Measurements from ENCODE around the gene SPOCK1.

SPOCK1 gene

DNA sequence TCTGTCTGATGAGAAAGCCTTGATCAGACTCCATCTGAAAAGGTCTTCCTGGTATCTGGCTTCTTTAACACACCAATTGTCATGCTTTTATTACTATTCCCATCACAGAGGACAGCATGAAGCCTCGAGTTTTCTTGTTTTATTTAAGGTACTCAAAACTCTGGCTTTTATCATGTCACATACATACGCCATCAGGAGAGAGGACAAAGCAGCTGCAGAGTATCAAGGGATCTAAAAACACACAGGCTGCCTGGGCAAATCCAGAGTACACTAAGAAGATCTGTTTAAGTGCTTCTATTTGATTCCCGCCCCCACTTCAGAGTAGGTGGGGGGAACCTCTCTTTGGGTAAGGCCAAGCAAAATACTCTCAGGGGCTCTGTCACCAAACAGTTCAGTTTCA, 277.2 kb downstream of the SPOCK1 start:
- DNase-seq (ENCODE audit: low spot score), result no peak

DNA sequence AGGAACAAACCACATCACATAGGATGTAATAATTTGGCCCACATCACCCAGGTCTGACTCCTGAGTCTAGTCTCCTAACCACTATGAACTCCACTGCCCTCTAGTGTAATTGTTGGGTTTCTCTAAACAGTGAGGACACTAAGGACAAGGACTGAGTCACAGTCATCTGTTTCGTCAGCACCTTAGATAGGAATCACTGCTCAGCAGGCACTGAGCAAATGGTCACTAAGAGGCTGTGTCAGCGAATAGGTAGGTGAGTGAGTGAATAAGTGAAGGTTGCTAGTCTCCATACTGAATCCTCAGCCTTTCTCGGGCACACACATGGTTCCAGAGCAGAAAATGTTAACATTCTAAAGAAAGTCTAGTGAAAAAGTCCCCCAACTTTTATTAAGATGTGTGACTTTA, 278.6 kb downstream of the SPOCK1 start:
- peak; percentile 69 for DNase-seq (ENCODE audit: low spot score)

DNA sequence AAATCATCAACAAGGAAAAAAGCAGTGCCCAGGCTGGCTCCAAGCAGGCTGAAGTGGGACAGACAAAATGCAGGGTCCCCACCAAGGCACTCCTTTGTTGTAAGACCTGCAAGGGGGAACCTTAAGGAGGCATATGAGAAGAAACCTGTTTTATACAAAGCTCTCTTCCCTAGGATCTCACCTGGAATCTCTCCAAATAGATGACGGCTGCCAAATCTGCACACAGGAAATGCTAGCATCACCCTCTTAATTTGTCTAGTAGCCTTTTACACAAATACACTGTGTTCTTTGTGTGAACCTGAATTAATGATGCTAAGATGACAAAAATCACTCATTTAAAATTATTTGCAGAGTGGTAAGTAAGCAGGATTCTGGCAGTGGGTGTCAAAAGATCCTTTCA, 280.2 kb downstream of the SPOCK1 start:
- no peak for DNase-seq (ENCODE audit: low spot score)

DNA sequence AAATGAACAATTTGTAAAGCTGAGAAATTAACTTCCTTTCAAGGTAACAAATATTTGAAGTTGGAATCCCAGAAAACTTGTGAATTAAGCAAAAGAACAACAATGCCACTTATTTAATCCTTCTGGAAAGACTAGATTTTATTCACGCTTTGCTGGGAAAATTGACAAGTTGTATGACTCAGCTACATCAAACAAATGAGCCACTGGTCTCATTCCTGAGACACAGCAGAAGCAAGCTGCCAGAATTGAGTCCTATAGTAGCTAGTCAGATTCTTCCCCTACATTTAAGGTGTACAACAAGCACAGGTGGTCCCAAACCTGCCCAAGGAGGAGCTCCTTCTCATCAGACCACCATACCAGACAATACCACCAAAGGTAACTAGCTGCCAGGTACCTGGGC, 280.7 kb downstream of the SPOCK1 start:
- no peak for DNase-seq (ENCODE audit: low spot score)

DNA sequence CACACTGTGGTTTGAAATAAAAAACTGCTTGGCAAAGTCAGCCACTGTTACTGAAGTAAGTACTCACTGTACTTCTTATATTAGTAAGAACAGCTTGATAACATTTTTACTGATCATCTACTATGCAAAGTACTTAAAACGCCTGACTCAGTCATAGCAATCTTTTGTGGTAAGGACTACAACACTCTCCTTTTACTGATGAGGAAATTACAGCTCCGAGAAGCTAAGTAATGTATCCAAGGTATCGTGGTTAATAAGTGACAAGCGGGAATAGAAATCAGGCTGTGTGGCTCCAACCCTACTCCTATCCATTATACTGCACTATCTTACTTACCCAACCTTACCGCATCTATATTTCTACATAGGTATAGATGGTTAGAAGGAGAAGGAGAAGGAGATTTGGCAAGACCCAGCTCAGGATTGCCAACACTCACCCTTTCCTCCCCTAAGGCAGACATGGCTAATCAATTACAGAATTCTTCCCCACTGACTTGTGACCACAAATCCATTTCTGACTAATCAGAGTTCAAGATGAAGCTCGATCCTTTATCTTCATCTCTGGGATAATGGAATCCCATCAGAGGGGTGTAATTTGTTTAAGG, 281.4 kb downstream of the SPOCK1 start:
- no peak for DNase-seq (ENCODE audit: low spot score)

DNA sequence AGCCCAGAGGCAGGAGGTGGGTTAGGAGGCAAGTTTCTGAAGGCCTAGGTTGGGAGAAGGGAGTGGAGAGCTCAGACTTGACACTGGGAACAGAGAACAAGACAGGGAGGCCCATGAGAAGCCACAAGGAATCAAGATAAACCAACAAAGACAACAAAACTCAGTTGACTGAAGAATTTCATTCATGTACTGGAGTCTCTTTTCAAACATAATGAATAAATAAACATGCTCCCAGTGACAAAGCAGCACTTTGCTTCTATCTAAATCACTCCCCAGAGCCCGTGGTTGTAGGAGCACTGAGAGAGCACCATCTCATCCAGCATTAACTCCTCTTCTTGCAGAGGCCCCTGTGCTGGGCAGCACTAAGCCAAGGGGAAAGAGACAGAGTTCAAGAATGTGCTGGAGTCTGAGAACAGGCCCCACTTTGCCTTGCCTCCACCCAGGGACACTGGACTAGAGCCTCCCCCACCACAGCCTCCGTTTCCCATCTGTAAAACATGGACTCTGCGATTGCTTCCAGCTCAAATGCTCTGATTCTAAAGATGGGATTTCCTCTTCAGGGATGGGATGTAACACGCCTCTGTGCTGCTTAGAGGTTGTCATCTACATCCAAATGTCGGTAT, 282.0 kb downstream of the SPOCK1 start:
- DNase-seq (ENCODE audit: low spot score), result no peak

DNA sequence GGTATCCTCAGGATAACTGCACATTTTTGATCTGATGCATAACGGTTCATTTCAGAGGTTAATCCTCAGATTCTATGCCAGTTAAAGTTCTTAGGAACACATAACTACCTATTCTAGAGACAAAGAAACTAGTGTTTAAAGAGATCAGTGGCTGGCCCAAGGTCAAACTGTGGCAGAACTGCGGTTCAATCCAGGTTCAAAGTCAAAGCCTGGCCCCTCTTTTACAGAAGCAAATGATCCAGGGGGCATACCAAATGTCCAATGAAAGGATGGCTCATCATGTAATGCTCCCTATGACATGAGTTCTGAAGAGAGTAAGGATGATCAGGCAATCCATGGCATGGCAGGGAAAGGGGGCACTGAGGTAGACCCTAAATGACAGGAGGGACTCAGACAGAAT, 283.3 kb downstream of the SPOCK1 start:
- no peak for DNase-seq (ENCODE audit: low spot score)

DNA sequence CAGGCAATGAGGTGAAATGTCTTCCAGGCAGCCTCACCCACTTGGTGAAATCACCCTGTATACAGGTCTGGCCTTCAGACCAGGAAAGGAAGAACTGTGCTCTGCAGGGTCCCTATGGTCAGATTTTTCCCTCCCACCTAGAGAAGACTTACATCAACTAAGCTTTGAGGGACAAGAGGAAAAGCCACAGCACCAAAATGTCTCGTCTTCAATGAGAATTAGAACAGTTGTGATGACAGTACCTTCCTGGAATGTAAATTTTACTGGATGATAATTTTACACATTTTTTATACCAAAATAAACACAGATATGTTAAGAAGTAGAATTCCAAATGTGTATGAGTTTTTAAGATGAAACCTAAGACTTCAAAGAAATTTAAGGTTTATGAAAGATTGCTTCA, 283.9 kb downstream of the SPOCK1 start:
- DNase-seq (ENCODE audit: low spot score), result no peak

DNA sequence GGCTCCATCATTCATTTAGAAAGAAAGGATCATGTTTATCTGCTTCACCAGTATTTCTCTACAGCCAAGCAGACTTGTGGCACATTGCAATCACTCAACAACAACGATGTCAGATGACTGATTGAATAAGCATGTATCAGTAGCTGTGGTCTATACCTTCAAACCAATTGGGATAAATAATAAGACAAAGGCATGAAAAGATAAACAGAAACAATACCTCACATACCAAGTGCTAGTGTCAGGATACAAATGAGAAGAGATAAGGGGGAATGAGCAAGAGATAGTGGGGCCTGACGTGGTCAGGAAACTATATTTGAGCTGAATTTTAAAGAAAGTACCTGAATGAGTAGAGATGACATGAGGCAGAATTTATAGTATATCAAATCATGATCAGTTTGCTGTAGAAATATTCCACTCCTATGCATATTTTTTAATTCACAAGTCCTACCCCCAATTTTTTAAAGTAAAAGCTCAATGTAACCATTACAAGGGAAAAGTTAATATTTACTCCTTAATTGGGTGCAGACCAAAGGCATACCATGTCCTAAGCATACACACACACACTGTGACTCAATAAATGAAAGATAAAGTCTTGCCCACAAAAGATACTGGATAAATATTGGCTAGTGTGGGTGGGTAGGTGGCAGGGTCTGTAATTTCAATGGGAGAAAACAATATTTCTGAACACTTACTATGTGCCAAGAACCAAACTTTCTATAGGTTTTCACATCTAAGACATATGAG, 284.5 kb downstream of the SPOCK1 start:
- DNase-seq (ENCODE audit: low spot score), result no peak

DNA sequence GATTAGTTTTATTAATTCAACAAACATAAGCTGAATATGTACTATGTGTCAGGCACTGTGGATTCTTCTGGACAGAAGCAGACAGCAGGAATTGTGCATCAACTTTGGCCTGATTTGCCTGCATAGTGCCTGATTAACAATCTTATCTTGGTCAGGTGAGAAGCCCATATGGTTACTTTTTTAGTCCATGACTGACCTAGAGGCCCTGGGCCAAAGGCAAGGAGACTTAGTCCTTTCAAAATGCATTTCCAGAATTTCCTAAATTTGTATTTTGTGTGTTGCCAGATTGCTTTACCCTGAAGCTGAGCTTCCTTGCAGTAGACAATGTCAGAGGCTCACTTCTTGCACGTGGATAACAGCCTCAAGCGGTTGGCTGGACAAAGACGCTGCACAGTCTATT, 286.7 kb downstream of the SPOCK1 start:
- no peak for DNase-seq (ENCODE audit: low spot score)

DNA sequence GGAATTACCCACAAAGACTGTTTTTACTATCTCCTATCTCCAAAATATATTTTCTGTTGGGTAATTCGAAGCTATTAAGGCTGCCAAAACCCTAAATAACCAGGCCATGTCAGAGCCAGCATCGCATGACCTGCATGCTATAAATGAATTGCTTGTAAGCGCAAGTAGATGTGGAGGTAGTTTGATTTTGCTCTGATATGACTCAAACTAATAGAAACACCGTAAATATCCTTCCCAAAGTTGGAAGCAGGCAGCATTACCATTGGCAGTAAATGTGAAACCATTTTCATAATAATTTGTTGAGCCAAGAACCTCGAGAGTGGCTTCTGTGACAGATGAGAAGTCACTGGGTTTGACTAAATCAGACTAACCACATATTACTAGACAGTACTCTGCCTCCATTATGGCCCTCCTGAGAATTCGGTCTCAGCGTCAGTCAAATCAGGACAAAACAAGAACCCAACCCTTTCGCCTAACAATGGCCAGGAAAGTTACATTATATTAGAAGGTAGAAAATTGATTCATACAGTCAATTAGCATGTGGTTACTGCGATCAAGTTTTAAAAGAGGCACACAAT, 289.8 kb downstream of the SPOCK1 start:
- no peak for DNase-seq (ENCODE audit: low spot score)

DNA sequence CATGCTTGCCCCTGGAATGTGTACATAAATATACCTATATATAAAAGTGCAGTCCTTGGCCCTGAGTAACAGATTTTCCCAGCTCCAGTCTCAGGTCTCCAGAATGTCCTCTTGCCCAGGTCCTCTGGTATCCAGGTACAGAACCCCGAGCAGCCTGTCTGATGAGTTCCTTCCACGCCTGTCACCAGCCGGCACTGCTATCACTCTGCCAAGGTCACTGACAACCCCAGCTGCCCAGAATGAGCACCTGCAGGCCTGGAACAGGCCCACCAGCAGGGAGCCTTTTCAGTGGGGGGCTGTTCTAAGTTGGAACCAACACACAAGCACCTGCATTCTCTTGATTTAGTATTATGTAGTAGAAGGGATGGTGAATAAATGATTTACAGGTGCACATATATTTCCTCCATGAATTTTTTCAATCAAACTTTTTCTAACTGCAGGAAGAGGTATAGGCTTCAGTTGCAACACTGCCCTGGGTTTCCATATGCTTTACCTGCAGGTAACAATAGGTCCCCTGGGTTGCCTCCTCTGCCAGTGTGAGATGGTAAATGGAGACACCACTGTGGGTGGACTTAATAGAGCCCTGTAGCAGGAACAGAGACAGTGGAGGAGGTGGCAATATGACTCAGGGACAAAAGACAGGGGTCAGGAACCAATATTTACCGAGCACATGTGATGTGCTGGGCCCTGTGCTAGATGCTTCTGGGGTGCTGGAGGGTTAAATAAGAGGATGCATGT, 291.9 kb downstream of the SPOCK1 start:
- DNase-seq (ENCODE audit: low spot score), result no peak

DNA sequence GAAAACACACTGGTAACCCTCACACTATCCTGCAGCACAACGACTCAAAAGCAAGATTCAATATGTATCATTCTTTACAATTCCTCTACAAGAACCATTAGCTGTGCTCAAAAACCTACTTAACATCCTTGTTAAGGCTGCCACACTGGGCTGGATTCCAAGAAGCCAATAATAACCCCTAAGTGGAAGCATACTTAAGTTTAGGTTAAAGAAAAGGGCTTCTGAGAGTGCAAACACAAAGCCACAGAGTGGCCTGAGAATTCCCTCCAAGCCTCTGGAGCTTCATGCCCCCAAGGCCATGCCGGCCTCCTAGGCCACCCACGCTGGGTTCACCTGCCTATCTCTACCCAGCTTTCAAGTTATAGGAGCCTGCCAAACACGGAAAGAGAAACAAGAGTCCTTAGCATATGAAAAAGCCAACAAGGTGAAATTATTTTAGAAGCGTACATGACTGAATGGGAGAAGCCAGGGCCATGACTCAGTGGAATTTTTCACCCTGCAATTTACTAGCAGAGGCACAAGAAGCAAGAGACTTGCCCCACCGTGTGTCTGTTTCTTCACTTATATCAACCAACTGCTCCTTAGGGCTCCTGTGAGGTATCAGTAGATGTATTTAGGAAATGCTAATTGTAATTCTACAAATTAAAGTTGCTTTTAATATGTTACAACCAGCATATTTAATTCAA, 293.0 kb downstream of the SPOCK1 start:
- DNase-seq (ENCODE audit: low spot score), result no peak

DNA sequence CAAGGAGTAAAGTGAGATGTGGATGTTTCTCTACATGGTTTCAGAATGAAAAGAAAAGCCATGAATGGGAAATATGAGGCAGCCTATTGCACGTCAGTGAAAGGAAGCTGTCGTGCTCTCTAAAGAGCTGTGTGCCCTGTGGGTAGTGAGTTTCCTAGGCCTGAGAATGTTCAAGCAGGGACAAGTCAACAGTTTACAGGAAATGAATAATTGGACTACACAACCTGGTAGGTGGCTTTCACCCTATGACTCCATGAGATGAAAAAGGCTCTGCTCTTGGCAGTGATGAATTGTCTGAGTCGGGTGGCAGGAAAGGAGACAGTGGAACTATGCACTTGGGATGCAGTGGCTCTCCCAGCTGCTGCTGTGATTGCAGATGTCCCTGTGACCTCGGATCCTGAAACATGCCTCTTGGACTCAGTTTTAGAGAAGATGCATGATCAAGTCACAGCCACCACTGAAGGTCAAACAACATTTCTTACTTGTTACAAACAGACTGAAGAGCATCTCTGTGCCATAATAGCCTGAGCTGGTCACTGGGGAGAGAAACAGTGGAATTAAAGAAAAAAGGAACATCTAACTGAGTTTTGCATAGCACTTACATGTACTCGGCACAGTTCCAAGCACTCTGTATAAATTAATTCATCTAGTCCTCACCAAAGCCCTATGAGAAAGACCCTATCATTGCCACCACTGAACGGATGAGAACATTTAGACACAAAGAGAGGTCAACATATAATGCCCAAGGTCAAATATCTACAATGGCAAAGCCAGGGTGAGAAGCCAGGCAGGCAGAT, 293.7 kb downstream of the SPOCK1 start:
- no peak for DNase-seq (ENCODE audit: low spot score)

DNA sequence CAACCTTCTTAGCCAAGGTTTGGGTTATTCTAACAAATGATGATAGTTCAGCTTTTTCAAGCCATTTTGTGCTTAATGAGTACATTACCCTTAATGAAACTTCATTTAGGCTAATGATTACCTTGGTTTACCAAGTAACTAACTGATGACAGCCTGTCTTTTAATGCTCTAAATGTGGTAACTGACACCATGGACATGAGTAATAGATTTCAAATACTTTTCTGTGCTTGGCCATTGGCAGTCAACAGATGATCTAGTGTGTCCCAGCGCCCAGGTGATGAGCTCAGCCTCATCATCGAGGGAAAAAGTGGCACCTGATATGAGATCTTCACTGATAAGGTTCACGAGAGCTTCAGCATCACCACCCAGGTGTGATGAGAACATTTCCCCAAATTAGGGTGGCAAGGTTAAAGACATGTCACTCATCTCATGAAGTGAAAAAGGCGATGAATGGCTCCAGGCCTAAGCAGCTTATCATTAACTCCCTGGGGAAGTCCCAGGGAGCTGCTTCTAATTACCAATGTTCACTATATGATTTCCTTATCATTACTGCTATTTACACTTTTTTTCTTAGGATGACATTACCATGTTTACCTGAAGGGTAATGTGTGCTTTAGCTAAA, 296.0 kb downstream of the SPOCK1 start:
- DNase-seq (ENCODE audit: low spot score), result no peak

DNA sequence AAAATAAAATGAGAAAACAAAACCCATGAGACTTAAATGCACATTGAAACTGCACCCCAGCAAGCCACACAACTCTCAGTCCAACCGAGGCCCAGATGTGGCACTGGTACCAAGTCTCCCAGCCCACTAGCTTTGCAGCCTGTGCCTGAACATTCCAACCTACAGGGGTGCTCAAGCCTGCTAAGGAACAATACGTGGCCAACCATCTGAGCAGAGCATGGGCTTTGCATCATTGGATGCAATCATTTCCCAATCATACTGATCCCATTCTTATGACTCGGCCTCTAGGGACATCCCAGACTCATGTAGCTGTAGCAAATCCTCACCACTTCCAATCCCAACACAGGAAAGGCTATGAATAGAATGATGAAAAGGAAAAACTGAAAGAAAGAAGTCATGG, 297.2 kb downstream of the SPOCK1 start:
- DNase-seq (ENCODE audit: low spot score), result peak; percentile 23

DNA sequence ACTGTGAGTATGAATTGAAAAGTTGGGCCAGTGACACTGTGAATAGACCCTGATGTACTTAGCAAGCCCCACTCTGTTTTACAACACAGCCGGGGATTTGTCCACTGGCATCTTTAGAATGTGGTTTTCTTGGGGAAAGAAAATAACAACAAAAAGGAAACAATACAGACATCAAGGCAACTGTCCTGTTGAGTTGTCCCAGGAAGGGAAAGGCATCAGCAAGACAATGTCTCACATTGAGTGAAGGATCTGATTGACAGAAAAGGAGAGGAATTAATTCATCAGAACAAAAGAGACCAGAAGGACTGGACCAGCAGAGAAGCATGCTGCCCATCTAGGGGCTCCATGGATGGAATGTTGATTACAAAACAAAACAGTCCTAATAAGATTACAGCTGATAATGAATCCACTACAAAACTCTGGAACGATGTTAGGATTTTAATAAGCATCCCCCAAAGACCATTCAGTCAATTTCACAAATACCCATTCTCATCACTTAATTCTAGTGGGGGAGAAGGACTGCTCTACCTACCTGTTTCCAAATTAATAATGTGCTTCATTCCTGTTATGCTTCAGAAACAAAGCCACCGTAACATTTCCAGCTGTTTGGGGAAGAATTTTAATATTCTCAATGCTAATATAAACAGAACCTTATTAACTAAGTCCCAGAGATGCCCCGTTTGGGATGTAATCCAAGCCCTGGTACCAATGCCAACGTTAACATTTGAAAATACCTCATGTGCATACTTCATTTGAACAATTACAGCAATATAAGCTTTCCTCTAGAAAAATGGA, 298.0 kb downstream of the SPOCK1 start:
- peak; percentile 61 for DNase-seq (ENCODE audit: low spot score)

DNA sequence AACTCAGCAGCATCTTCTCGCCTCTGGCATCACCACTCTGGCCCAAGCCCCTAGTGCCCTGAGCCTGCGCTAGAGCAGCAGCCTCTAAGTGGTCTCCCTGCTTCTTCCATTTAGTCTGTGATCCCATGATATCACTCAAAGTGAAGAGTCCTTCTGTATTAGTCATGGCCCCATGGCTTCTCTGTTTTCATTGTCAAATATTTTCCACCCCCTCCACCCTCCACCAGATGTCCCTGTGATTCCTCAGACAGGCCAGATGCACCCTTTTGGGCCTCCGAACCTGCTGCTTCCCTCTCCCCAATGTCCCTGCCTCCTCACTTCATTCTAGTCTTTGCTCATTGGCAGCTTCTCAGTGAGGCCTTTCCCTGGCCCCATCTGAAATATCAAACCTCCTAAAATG, 299.2 kb downstream of the SPOCK1 start:
- DNase-seq (ENCODE audit: low spot score), result peak; percentile 39

DNA sequence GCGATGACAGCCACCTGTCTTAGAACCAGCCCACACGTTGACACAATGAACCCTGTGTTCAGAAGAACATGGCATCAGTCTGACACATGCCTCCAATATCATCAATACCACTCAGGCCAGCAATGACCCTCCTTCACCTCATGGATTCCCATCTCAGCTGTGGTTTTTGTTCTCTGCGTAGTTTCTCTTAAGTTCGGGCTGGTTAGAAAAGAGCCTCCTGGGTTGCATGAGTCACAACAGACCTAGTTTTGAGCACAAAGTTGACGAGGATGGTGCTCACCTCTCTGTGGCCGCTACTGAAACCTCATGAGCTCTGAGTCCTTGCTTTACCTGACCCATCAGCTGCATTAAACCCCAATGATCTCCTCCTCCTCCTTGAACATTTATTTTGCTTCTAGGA, 299.9 kb downstream of the SPOCK1 start:
- DNase-seq (ENCODE audit: low spot score), result no peak

DNA sequence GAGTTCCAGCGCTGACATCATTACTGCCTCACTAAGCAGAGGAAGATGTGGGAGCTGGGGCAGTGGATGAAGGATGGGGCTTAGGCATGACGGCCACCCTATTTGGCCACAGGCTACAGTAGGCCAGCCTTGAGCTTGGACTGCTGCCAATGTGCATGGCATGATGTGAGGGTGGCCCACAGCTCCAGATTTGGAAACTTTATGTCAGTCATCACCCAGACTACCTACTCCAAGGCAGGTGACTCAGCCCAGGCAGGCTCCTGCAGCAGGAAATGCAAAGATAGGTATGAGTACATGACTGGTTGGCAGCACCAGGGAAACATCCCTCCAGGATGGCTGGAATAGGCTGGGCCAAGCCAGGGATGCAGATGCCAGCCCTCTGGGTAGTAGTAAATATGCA, 303.6 kb downstream of the SPOCK1 start:
- DNase-seq (ENCODE audit: low spot score), result no peak
